ENCODE data around the gene NCBP3.

The NCBP3 gene

DNA sequence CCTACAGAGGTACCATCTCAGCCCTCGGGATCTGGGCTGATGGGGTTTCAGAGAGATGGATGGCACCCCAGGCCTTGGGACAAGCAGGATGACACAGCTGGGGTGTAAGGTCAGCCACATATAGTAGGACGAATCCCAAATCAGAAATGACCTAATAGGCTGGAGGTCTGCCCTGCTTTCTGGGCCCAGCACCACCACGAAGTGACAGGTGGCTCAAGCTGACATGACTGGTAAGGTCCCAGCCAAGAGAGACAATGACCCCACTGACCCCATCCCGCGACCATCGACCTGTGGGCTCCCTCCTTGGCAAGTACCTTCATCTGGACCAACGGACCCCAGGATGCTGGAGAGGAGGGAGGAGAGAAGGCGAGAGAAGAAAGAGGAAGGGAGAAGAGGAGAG is 31.2 kb upstream of the NCBP3 start:
- Histone ChIP-seq H2BK120ac (ENCODE audit: low read depth, low read length) (no peak overlapping the region), H3K9me3 (replicated peaks in 1 of 2; ENCODE audit: control insufficient read depth in 2 of 2, insufficient read depth in 1 of 2, low read depth in 1 of 2, low read length in 2 of 2) (peaks cover 0 to 1% of the 10 kb centered on the region in 2 donors)
- no CpG with 5 or more reads among the region's 8 CpGs for WGBS, 2 donors (ENCODE audit: extremely low coverage in 2 of 2, insufficient read length in 2 of 2, insufficient replicate concordance in 1 of 2)

DNA sequence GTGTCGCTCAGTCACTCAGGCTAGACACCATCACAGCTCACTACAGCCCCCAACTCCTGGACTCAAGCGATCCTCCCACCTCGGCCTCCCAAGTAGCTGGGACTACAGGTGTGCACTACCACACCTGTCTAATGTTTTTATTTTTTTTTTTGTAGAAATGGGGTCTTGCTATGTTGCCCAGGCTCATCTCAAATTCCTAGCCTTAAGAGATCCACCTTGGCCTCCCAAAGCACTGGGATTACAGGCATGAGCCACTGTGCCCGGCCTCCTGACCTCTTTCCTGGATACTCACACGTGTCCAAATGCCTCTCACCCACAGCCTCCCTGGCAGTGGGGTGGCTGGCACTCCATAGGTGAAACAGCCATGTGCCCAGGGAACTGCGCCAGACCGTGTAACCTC is 29.3 kb upstream of the NCBP3 start:
- no peak overlapping the region for H2BK120ac ChIP-seq (ENCODE audit: low read depth, low read length)
- H3K79me1 ChIP-seq (ENCODE audit: low read depth, low read length) = peaks cover 6% of the 10 kb centered on the region
- H3K9me3 ChIP-seq (replicated peaks in 1 of 2; ENCODE audit: control insufficient read depth in 2 of 2, insufficient read depth in 1 of 2, low read depth in 1 of 2, low read length in 2 of 2) = peaks cover 0 to 1% of the 10 kb centered on the region in 2 donors
- no peak overlapping the region for H2BK12ac ChIP-seq (ENCODE audit: low read length)
- no peak overlapping the region for H2BK15ac ChIP-seq (ENCODE audit: low read length)
- H2AK5ac ChIP-seq (ENCODE audit: low read depth, low read length) = no peak overlapping the region
- H4K8ac ChIP-seq (ENCODE audit: low read depth, low read length) = no peak overlapping the region
- no peak overlapping the region for H4K91ac ChIP-seq (ENCODE audit: low read depth, low read length, poor library complexity)
- H2BK5ac ChIP-seq (ENCODE audit: low read length) = no peak overlapping the region
- H3K4me1 ChIP-seq (ENCODE audit: control insufficient read depth in 2 of 2, insufficient read depth in 1 of 2, low read depth in 1 of 2, low read length in 2 of 2) = peaks cover 9 to 10% of the 10 kb centered on the region in 2 donors
- H3K9ac ChIP-seq (ENCODE audit: low read depth, low read length, poor library complexity) = no peak overlapping the region
- H3K4me3 ChIP-seq (ENCODE audit: low read length in 2 of 2) = no peak overlapping the region
- H3K4ac ChIP-seq (ENCODE audit: low read length) = no peak overlapping the region
- no peak overlapping the region for H3K27ac ChIP-seq (replicated peaks; ENCODE audit: low read length)
- no peak overlapping the region for H3K23ac ChIP-seq (ENCODE audit: low read depth, low read length, poor library complexity)
- peak overlapping the region; percentile 91 for H3K14ac ChIP-seq (ENCODE audit: low read length)
- no peak overlapping the region for H3K4me2 ChIP-seq (ENCODE audit: insufficient read depth, low read length, poor library complexity, severe bottlenecking)
- H3K27me3 ChIP-seq (ENCODE audit: control insufficient read depth in 3 of 3, insufficient read depth in 3 of 3, low read depth in 1 of 3, low read length in 3 of 3) = no peaks in the 10 kb centered on the region
- WGBS, 2 donors (ENCODE audit: extremely low coverage in 2 of 2, insufficient read length in 2 of 2, insufficient replicate concordance in 1 of 2) = no CpG with 5 or more reads among the region's 7 CpGs
- H2AFZ ChIP-seq (ENCODE audit: low read length) = no peak overlapping the region
- no peak for DNase-seq (ENCODE audit: low spot score)
- peaks cover 0 to 19% of the 10 kb centered on the region in 2 donors for H3K36me3 ChIP-seq (replicated peaks in 1 of 2; ENCODE audit: control insufficient read depth in 2 of 2, insufficient read depth in 2 of 2, low read length in 2 of 2)
- H3K18ac ChIP-seq (ENCODE audit: low read length) = no peak overlapping the region

More for the DNA sequence above, 31.2 kb upstream of the NCBP3 start:
- H4K8ac ChIP-seq (ENCODE audit: low read depth, low read length) = no peak overlapping the region
- no peak for DNase-seq (ENCODE audit: low spot score)
- no peak overlapping the region for H3K14ac ChIP-seq (ENCODE audit: low read length)
- H3K27me3 ChIP-seq (ENCODE audit: control insufficient read depth in 3 of 3, insufficient read depth in 3 of 3, low read depth in 1 of 3, low read length in 3 of 3) = no peaks in the 10 kb centered on the region
- H3K4me1 ChIP-seq (ENCODE audit: control insufficient read depth in 2 of 2, insufficient read depth in 1 of 2, low read depth in 1 of 2, low read length in 2 of 2) = peaks cover 9 to 10% of the 10 kb centered on the region in 2 donors
- peak overlapping the region; percentile 39 for H3K9ac ChIP-seq (ENCODE audit: low read depth, low read length, poor library complexity)
- H3K18ac ChIP-seq (ENCODE audit: low read length) = no peak overlapping the region
- H3K36me3 ChIP-seq (replicated peaks in 1 of 2; ENCODE audit: control insufficient read depth in 2 of 2, insufficient read depth in 2 of 2, low read length in 2 of 2) = peaks cover 0 to 13% of the 10 kb centered on the region in 2 donors
- no peak overlapping the region for H2BK15ac ChIP-seq (ENCODE audit: low read length)
- H3K4me3 ChIP-seq (ENCODE audit: low read length in 2 of 2) = no peak overlapping the region
- H3K4ac ChIP-seq (ENCODE audit: low read length) = no peak overlapping the region
- no peak overlapping the region for H3K23ac ChIP-seq (ENCODE audit: low read depth, low read length, poor library complexity)
- no peak overlapping the region for H3K27ac ChIP-seq (replicated peaks; ENCODE audit: low read length)
- no peak overlapping the region for H2AFZ ChIP-seq (ENCODE audit: low read length)
- no peak overlapping the region for H3K4me2 ChIP-seq (ENCODE audit: insufficient read depth, low read length, poor library complexity, severe bottlenecking)
- no peak overlapping the region for H2BK5ac ChIP-seq (ENCODE audit: low read length)
- H4K91ac ChIP-seq (ENCODE audit: low read depth, low read length, poor library complexity) = no peak overlapping the region
- no peak overlapping the region for H2AK5ac ChIP-seq (ENCODE audit: low read depth, low read length)
- H3K79me1 ChIP-seq (ENCODE audit: low read depth, low read length) = peaks cover 6% of the 10 kb centered on the region
- H2BK12ac ChIP-seq (ENCODE audit: low read length) = no peak overlapping the region

- Histone ChIP-seq H3K9ac (ENCODE audit: low read depth, low read length, poor library complexity) (no peak overlapping the region), H4K8ac (ENCODE audit: low read depth, low read length) (peak overlapping the region; percentile 9)
- no CpG with 5 or more reads among the region's 10 CpGs for WGBS, 2 donors (ENCODE audit: extremely low coverage in 2 of 2, insufficient read length in 2 of 2, insufficient replicate concordance in 1 of 2)
Measured at GRCh38 chr17:3873862-3874261, 27.8 kb upstream of the NCBP3 start.

GRCh38 chr17:3870871-3871306 is 24.8 kb upstream of the NCBP3 start:
- no peak overlapping the region for H3K9ac ChIP-seq (ENCODE audit: low read depth, low read length, poor library complexity)
- no CpG with 5 or more reads among the region's 11 CpGs for WGBS, 2 donors (ENCODE audit: extremely low coverage in 2 of 2, insufficient read length in 2 of 2, insufficient replicate concordance in 1 of 2)
- H3K36me3 ChIP-seq (replicated peaks in 1 of 2; ENCODE audit: control insufficient read depth in 2 of 2, insufficient read depth in 2 of 2, low read length in 2 of 2) = peaks cover 0 to 17% of the 10 kb centered on the region in 2 donors
- no peaks in the 10 kb centered on the region for H3K27me3 ChIP-seq (ENCODE audit: control insufficient read depth in 3 of 3, insufficient read depth in 3 of 3, low read depth in 1 of 3, low read length in 3 of 3)
- H3K4ac ChIP-seq (ENCODE audit: low read length) = no peak overlapping the region
- no peak overlapping the region for H3K4me2 ChIP-seq (ENCODE audit: insufficient read depth, low read length, poor library complexity, severe bottlenecking)
- peaks cover 0 to 1% of the 10 kb centered on the region in 2 donors for H3K9me3 ChIP-seq (replicated peaks in 1 of 2; ENCODE audit: control insufficient read depth in 2 of 2, insufficient read depth in 1 of 2, low read depth in 1 of 2, low read length in 2 of 2)
- no peak overlapping the region for H2AK5ac ChIP-seq (ENCODE audit: low read depth, low read length)
- no peak overlapping the region for H2BK120ac ChIP-seq (ENCODE audit: low read depth, low read length)
- H2BK15ac ChIP-seq (ENCODE audit: low read length) = no peak overlapping the region
- no peak overlapping the region for H2BK12ac ChIP-seq (ENCODE audit: low read length)
- H3K4me1 ChIP-seq (ENCODE audit: control insufficient read depth in 2 of 2, insufficient read depth in 1 of 2, low read depth in 1 of 2, low read length in 2 of 2) = no peaks in the 10 kb centered on the region
- no peak overlapping the region for H3K4me3 ChIP-seq (ENCODE audit: low read length in 2 of 2)
- no peak overlapping the region for H3K23ac ChIP-seq (ENCODE audit: low read depth, low read length, poor library complexity)
- H4K8ac ChIP-seq (ENCODE audit: low read depth, low read length) = no peak overlapping the region
- H2BK5ac ChIP-seq (ENCODE audit: low read length) = no peak overlapping the region
- no peak overlapping the region for H2AFZ ChIP-seq (ENCODE audit: low read length)
- H4K91ac ChIP-seq (ENCODE audit: low read depth, low read length, poor library complexity) = no peak overlapping the region
- H3K14ac ChIP-seq (ENCODE audit: low read length) = no peak overlapping the region
- DNase-seq (ENCODE audit: low spot score) = no peak
- H3K79me1 ChIP-seq (ENCODE audit: low read depth, low read length) = peaks cover 6% of the 10 kb centered on the region
- no peak overlapping the region for H3K27ac ChIP-seq (replicated peaks; ENCODE audit: low read length)
- peak overlapping the region; percentile 17 for H3K18ac ChIP-seq (ENCODE audit: low read length)

More at GRCh38 chr17:3873862-3874261, 27.8 kb upstream of the NCBP3 start:
- Histone ChIP-seq H3K14ac (ENCODE audit: low read length) (no peak overlapping the region), H3K27me3 (ENCODE audit: control insufficient read depth in 3 of 3, insufficient read depth in 3 of 3, low read depth in 1 of 3, low read length in 3 of 3) (no peaks in the 10 kb centered on the region), H3K4ac (ENCODE audit: low read length) (no peak overlapping the region), H3K23ac (ENCODE audit: low read depth, low read length, poor library complexity) (no peak overlapping the region), H3K36me3 (replicated peaks in 1 of 2; ENCODE audit: control insufficient read depth in 2 of 2, insufficient read depth in 2 of 2, low read length in 2 of 2) (peaks cover 0 to 19% of the 10 kb centered on the region in 2 donors), H2BK15ac (ENCODE audit: low read length) (no peak overlapping the region), H3K4me3 (ENCODE audit: low read length in 2 of 2) (no peak overlapping the region), H2BK120ac (ENCODE audit: low read depth, low read length) (no peak overlapping the region), H3K4me2 (ENCODE audit: insufficient read depth, low read length, poor library complexity, severe bottlenecking) (no peak overlapping the region), H2BK5ac (ENCODE audit: low read length) (no peak overlapping the region), H2AFZ (ENCODE audit: low read length) (no peak overlapping the region), H3K79me1 (ENCODE audit: low read depth, low read length) (peaks cover 6% of the 10 kb centered on the region), H3K18ac (ENCODE audit: low read length) (no peak overlapping the region), H2BK12ac (ENCODE audit: low read length) (no peak overlapping the region), H2AK5ac (ENCODE audit: low read depth, low read length) (no peak overlapping the region), H3K4me1 (ENCODE audit: control insufficient read depth in 2 of 2, insufficient read depth in 1 of 2, low read depth in 1 of 2, low read length in 2 of 2) (peaks cover 0 to 2% of the 10 kb centered on the region in 2 donors), H3K9me3 (replicated peaks in 1 of 2; ENCODE audit: control insufficient read depth in 2 of 2, insufficient read depth in 1 of 2, low read depth in 1 of 2, low read length in 2 of 2) (peaks cover 0 to 1% of the 10 kb centered on the region in 2 donors), H3K27ac (replicated peaks; ENCODE audit: low read length) (no peak overlapping the region), H4K91ac (ENCODE audit: low read depth, low read length, poor library complexity) (no peak overlapping the region)
- DNase-seq (ENCODE audit: low spot score) = no peak
